ENCODE data around the gene TENM4. TPM values are rescaled to one million over a fixed set of nuclear protein-coding genes. Genes with fewer than 3 reads are reported as not detected.

Gene TENM4
- polyA plus RNA-seq, 1 experiment: 0.39 TPM

GRCh38 chr11:78806214-78807004 lies 634.4 kb downstream of the TENM4 start:
- TF ChIP-seq CTCF (IDR thresholded peaks at IDR 0.05; ENCODE audit: insufficient read depth, low read depth, low read length): no peak
- no peaks in the 10 kb centered on the region for H3K36me3 ChIP-seq (ENCODE audit: control insufficient read depth, insufficient read depth, low read length)
- CTCF ChIA-PET: no interaction called here
- POLR2A ChIA-PET: no interaction called here
- H3K27me3 ChIP-seq (ENCODE audit: control insufficient read depth, insufficient read depth, low read length): no peaks in the 10 kb centered on the region
- H3K4me3 ChIP-seq (ENCODE audit: low read depth, low read length): no peak overlapping the region
- no peak for DNase-seq (ENCODE audit: low read depth)

- CTCF ChIA-PET: no interaction called here
- no peak for TF ChIP-seq CTCF (IDR thresholded peaks at IDR 0.05; ENCODE audit: insufficient read depth, low read depth, low read length)
- DNase-seq (ENCODE audit: low read depth): no peak
- H3K4me3 ChIP-seq (ENCODE audit: low read depth, low read length): no peak overlapping the region
- H3K36me3 ChIP-seq (ENCODE audit: control insufficient read depth, insufficient read depth, low read length): no peaks in the 10 kb centered on the region
- POLR2A ChIA-PET: no interaction called here
- H3K27me3 ChIP-seq (ENCODE audit: control insufficient read depth, insufficient read depth, low read length): no peaks in the 10 kb centered on the region
These were observed 635.8 kb downstream of the TENM4 start for GRCh38 chr11:78804991-78805390.

GRCh38 chr11:78803995-78804394 lies 636.8 kb downstream of the TENM4 start:
- no peak for DNase-seq (ENCODE audit: low read depth)
- ChIA-PET CTCF (interaction anchor here (1.0 kb wide), 1 partner anchor 157 kb away, joined by 3 read pairs; no protein-coding TSS in a partner anchor), POLR2A (no interaction called here)
- H3K4me3 ChIP-seq (ENCODE audit: low read depth, low read length): no peak overlapping the region
- no peaks in the 10 kb centered on the region for H3K27me3 ChIP-seq (ENCODE audit: control insufficient read depth, insufficient read depth, low read length)
- H3K36me3 ChIP-seq (ENCODE audit: control insufficient read depth, insufficient read depth, low read length): no peaks in the 10 kb centered on the region
- no peak for TF ChIP-seq CTCF (IDR thresholded peaks at IDR 0.05; ENCODE audit: insufficient read depth, low read depth, low read length)

- CTCF ChIA-PET: interaction anchor here (3.2 to 8.1 kb wide), 2 partner anchors 156 to 298 kb away, joined by 10 to 41 read pairs; no protein-coding TSS in a partner anchor
- POLR2A ChIA-PET: interaction anchor here (0.6 to 0.7 kb wide), 2 partner anchors 38 to 258 kb away, joined by 3 read pairs; no protein-coding TSS in a partner anchor
- no peak overlapping the region for H3K4me3 ChIP-seq (ENCODE audit: low read depth, low read length)
- TF ChIP-seq CTCF (IDR thresholded peaks at IDR 0.05; ENCODE audit: insufficient read depth, low read depth, low read length): no peak
- H3K27me3 ChIP-seq (ENCODE audit: control insufficient read depth, insufficient read depth, low read length): no peaks in the 10 kb centered on the region
- H3K36me3 ChIP-seq (ENCODE audit: control insufficient read depth, insufficient read depth, low read length): no peaks in the 10 kb centered on the region
- DNase-seq (ENCODE audit: low read depth): no peak
These were observed 638.6 kb downstream of the TENM4 start for GRCh38 chr11:78802058-78802761.

Data from BJ (cell line).